ENCODE data around the gene NSF.
"Not testable (repeated sequence)": the region's sequence is repeated elsewhere in the genome, so short reads cannot be mapped to it uniquely, and the experiment has no call there.

GRCh38 chr17:46663123-46663522, 72.7 kb downstream of the NSF start:
- TF ChIP-seq CTCF, POLR2AphosphoS5 (IDR thresholded peaks at IDR 0.05): not testable (repeated sequence)

Measured in transverse colon (tissue), 4 donors.